Thoracic aorta (tissue), 2 donors: ENCODE measurements around the gene NPTX2. TPM values are rescaled to one million over a fixed set of nuclear protein-coding genes. Genes with fewer than 3 reads are reported as not detected.

Experiments
- ATAC-seq: fragments of 150-250 bp; one replicate; pipeline ENCODE4 v1.8.0; 2017; ENCODE audit warnings: low read depth; ENCODE audit not compliant: insufficient number of reproducible peaks, low FRiP score
- DNase-seq: peaks from one replicate; pipeline ENCODE4 v3.0.0-alpha.2; 2020; ENCODE audit warnings: low spot score
- H3K27ac ChIP-seq, 2 donors: fragments of 200-600 bp; sonication (generic); 1 replicate in 1 of 2; 2 replicates in 1 of 2; pipeline ENCODE4 v1.5.1; 2016; ENCODE audit warnings: mild to moderate bottlenecking in 2 of 2, moderate library complexity in 2 of 2
- H3K27me3 ChIP-seq: fragments of 200-600 bp; sonication (generic); replicated peaks from 2 replicates; pipeline ENCODE4 v1.6.0; 2016; ENCODE audit warnings: mild to moderate bottlenecking; ENCODE audit not compliant: insufficient read depth
- H3K36me3 ChIP-seq: fragments of 200-600 bp; sonication (generic); one replicate; pipeline ENCODE4 v1.5.1; 2016
- H3K4me1 ChIP-seq, 2 donors: fragments of 200-600 bp; sonication (generic); 1 replicate in 1 of 2; 2 replicates in 1 of 2; pipeline versions ENCODE4 v1.5.1 to v1.6.0; 2016; ENCODE audit warnings: low read depth in 2 of 2, mild to moderate bottlenecking in 1 of 2; ENCODE audit not compliant: control insufficient read depth in 1 of 2
- H3K4me3 ChIP-seq: fragments of 200-600 bp; sonication (generic); 2 replicates; pipeline ENCODE4 v1.5.1; 2016; ENCODE audit warnings: mild to moderate bottlenecking
- H3K9me3 ChIP-seq: fragments of 200-600 bp; sonication (generic); 2 replicates; pipeline ENCODE4 v1.5.1; 2016
- total RNA-seq, 2 donors: library from RNA; depleted of rRNA; stranded (reverse); fragments of >200 nt; gene quantifications; one replicate each; pipeline versions ENCODE4 v1.1.0 to v1.2.3, GENCODE V29; 2016
- TF ChIP-seq, protein P1 (sequence below): fragments of 200-600 bp; sonication (generic); IDR thresholded peaks from one replicate; pipeline ENCODE4 v1.5.1; 2019; ENCODE audit warnings: antibody characterized with exemption

The NPTX2 gene
- total RNA-seq, 2 donors from 2014 or later, result 55.7 to 99.9 TPM

GRCh38 chr7:98626460-98627412 lies 9.7 kb downstream of the NPTX2 start:
- Histone ChIP-seq H3K9me3 (no peaks in the 10 kb centered on the region), H3K27me3 (no peaks in the 10 kb centered on the region), H3K4me3 (no peak overlapping the region), H3K27ac (no peak overlapping the region), H3K36me3 (peaks cover 3% of the 10 kb centered on the region), H3K4me1 (no peaks in the 10 kb centered on the region)
- TF ChIP-seq, protein P1, sequence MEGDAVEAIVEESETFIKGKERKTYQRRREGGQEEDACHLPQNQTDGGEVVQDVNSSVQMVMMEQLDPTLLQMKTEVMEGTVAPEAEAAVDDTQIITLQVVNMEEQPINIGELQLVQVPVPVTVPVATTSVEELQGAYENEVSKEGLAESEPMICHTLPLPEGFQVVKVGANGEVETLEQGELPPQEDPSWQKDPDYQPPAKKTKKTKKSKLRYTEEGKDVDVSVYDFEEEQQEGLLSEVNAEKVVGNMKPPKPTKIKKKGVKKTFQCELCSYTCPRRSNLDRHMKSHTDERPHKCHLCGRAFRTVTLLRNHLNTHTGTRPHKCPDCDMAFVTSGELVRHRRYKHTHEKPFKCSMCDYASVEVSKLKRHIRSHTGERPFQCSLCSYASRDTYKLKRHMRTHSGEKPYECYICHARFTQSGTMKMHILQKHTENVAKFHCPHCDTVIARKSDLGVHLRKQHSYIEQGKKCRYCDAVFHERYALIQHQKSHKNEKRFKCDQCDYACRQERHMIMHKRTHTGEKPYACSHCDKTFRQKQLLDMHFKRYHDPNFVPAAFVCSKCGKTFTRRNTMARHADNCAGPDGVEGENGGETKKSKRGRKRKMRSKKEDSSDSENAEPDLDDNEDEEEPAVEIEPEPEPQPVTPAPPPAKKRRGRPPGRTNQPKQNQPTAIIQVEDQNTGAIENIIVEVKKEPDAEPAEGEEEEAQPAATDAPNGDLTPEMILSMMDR, result no peak
- DNase-seq, result no peak
- no peak for ATAC-seq

DNA sequence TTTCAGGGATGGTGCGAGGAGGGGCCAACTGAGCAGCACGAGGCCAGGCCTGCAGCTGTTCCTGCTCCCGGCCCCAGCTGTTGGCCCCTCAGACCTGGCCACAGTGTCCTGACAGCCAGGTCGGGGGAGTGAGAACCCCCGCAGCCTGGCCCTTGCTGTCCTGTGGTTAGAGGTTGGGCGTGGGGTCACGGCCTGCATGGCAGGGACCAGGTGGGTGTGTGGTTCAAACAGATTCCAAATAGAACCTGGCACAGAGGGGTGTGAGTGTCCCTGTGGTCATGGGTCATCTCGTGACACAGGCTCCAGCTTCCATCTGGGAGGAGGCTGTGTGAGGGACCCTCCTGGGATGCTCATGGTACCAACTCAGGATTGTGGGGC lies 10.3 kb downstream of the NPTX2 start:
- DNase-seq (no peak), ATAC-seq (no peak)
- Histone ChIP-seq H3K36me3 (peaks cover 3% of the 10 kb centered on the region), H3K27me3 (no peaks in the 10 kb centered on the region), H3K27ac (no peak overlapping the region), H3K4me1 (no peaks in the 10 kb centered on the region), H3K9me3 (no peaks in the 10 kb centered on the region), H3K4me3 (no peak overlapping the region)
- TF ChIP-seq, protein P1, result no peak

DNA sequence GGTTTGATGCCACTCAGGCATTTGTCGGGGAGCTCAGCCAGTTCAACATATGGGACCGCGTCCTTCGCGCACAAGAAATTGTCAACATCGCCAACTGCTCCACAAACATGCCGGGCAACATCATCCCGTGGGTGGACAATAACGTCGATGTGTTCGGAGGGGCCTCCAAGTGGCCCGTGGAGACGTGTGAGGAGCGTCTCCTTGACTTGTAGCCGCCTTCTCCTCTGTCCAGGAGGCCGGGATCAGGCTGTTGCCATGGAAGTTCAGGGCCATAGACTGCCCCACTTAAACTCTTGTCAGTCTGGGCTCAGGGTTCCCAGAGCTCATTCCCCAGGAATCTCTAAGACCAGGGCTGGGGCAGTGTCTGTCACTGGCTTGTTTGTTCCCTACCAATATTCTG lies 11.3 kb downstream of the NPTX2 start:
- Histone ChIP-seq H3K4me3 (no peak overlapping the region), H3K9me3 (no peaks in the 10 kb centered on the region), H3K36me3 (peaks cover 3% of the 10 kb centered on the region), H3K27me3 (no peaks in the 10 kb centered on the region), H3K27ac (no peak overlapping the region), H3K4me1 (no peaks in the 10 kb centered on the region)
- TF ChIP-seq, protein P1, result no peak
- no peak for DNase-seq
- ATAC-seq, result no peak

DNA sequence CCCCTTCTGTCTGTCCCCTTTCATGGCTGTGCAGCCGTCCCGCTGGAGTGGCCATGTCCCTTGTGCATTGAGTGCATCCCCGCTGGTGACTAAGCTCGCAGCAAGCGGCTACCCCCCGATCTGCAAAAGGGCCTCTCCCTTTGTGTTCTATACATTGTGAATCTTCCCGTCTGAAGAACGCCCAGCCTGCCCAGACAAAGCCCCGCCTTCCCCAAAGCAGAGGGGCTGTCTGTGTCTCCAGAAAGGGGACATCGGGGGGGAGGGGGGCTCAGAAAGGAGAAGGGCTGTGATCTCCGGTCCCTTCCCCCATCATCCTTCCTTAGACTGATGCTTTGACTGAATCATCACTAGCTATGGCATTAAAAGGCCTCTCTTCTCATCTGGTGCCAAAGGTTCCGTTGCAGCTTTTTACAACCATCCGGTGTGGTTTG lies 11.9 kb downstream of the NPTX2 start:
- ATAC-seq (no peak), DNase-seq (no peak)
- TF ChIP-seq, protein P1, result no peak
- no peak overlapping the region for H3K27ac ChIP-seq
- no peaks in the 10 kb centered on the region for H3K9me3 ChIP-seq
- H3K27me3 ChIP-seq, result no peaks in the 10 kb centered on the region
- H3K4me3 ChIP-seq, result no peak overlapping the region
- H3K36me3 ChIP-seq, result peaks cover 3% of the 10 kb centered on the region
- H3K4me1 ChIP-seq, result no peaks in the 10 kb centered on the region

DNA sequence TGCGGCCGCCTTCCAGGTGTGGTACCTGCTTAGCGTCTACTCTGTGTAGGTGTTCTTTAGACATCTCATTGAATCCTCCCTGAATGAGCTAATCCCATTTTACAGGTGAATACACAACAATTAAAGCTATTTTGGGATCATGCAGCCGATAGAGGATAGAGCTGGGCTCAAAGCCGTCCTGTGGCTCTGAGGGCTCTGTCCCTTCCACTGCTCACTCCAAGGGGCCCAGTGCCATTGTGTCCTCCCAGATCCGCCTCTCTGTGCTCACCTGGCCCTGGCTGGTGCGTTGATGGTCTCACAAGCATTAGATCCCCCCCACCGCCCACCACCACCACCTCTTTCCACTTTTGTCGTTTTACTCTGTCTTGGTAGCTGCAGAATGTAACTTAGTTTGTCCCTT lies 13.1 kb downstream of the NPTX2 start:
- no peaks in the 10 kb centered on the region for H3K27me3 ChIP-seq
- H3K27ac ChIP-seq, result no peak overlapping the region
- TF ChIP-seq, protein P1, result no peak
- peaks cover 3% of the 10 kb centered on the region for H3K36me3 ChIP-seq
- no peaks in the 10 kb centered on the region for H3K9me3 ChIP-seq
- no peaks in the 10 kb centered on the region for H3K4me1 ChIP-seq
- H3K4me3 ChIP-seq, result no peak overlapping the region
- no peak for ATAC-seq
- DNase-seq, result no peak
